Mucosa of stomach (tissue), 1 donor: Measurements from ENCODE around the gene KRTAP5-2.
"Not testable (repeated sequence)": the region's sequence is repeated elsewhere in the genome, so short reads cannot be mapped to it uniquely, and the experiment has no call there.

ENCODE experiments used
- H3K27me3 ChIP-seq: one replicate; pipeline ENCODE4 v1.7.0; 2013; ENCODE audit warnings: mild to moderate bottlenecking, low read length; ENCODE audit not compliant: control insufficient read depth, insufficient read depth
- H3K36me3 ChIP-seq: one replicate; pipeline ENCODE4 v1.7.0; 2013; ENCODE audit warnings: low read length; ENCODE audit not compliant: control insufficient read depth, insufficient read depth
- H3K4me1 ChIP-seq: one replicate; pipeline ENCODE4 v1.7.0; 2013; ENCODE audit warnings: mild to moderate bottlenecking, low read length; ENCODE audit not compliant: control insufficient read depth, insufficient read depth
- H3K4me3 ChIP-seq: one replicate; pipeline ENCODE4 v1.7.0; 2013; ENCODE audit warnings: low read length
- H3K9ac ChIP-seq: one replicate; pipeline ENCODE4 v1.7.0; 2013; ENCODE audit warnings: mild to moderate bottlenecking, low read length, moderate library complexity
- H3K9me3 ChIP-seq: one replicate; pipeline ENCODE4 v1.7.0; 2013; ENCODE audit warnings: mild to moderate bottlenecking, low read length, moderate library complexity; ENCODE audit not compliant: control insufficient read depth
- donor health status: Pancreatic carcinoma.

KRTAP5-2 gene

DNA sequence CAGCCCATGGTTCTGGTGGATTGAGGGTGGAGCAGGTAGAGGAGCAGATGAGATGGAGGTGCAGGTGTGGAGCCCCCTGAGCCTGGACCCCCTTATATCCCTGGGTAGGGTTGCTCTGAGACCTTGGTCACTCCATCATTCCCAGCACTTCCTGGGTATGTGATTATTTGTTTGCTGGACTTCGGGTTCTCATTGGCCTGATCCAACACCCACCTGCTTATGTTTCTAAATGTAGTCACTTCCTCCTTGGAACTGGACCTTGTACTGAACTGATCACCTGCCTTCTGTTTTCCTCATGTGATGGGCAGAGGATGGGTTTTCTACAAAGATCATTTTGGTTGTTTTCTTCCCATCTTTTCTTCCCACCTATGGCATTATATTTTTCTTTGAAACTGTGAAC is 24.0 kb upstream of the KRTAP5-2 start, which contains the start of gene KRTAP5-4:
Gene KRTAP5-4 (minus strand): TSS at position 53 of the 400 bp plus-strand sequence. CDS start 45 bp downstream, at position 8.
- no peaks in the 10 kb centered on the region for H3K36me3 ChIP-seq
- no peak within 1 kb of the TSS for H3K4me3 ChIP-seq
- peaks cover 4% of the 10 kb centered on the region for H3K27me3 ChIP-seq
- H3K4me1 ChIP-seq = no peaks in the 10 kb centered on the region
- no peak within 1 kb of the TSS for H3K9ac ChIP-seq
- H3K9me3 ChIP-seq = no peaks in the 10 kb centered on the region

DNA sequence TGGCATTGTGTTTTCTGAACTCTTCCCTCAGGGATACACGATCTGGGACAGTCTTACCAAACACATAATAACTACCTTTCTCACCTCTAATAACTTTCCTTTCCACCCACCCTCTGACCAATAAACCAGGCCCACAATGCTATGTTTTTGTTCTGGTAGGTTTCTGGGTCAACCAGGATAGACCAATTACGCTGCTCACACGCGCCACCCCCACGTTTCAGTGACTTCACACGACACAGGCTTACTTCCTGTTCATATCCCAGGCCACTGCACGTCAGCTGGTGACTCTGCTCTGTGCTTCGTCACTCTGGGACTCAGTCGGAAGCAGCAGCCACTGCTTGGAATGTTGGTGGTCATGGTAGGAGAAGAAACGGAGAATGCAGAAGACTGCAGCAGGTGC is 21.4 kb upstream of the KRTAP5-2 start:
- H3K4me3 ChIP-seq = no peak overlapping the region
- H3K9ac ChIP-seq = no peak overlapping the region
- peaks cover 4% of the 10 kb centered on the region for H3K27me3 ChIP-seq
- no peaks in the 10 kb centered on the region for H3K4me1 ChIP-seq
- no peaks in the 10 kb centered on the region for H3K9me3 ChIP-seq
- no peaks in the 10 kb centered on the region for H3K36me3 ChIP-seq

- Histone ChIP-seq H3K36me3 (no peaks in the 10 kb centered on the region), H3K27me3 (peaks cover 4% of the 10 kb centered on the region), H3K9ac (no peak overlapping the region), H3K4me3 (no peak overlapping the region), H3K4me1 (no peaks in the 10 kb centered on the region), H3K9me3 (no peaks in the 10 kb centered on the region)
Observed at GRCh38 chr11:1618231-1618630, 20.1 kb upstream of the KRTAP5-2 start.

GRCh38 chr11:1608363-1608762 is 10.3 kb upstream of the KRTAP5-2 start, which contains the start of gene KRTAP5-3:
Gene KRTAP5-3 (minus strand): TSS chr11:1608463. CDS start chr11:1608385, 78 bp downstream.
- Histone ChIP-seq H3K4me3 (no peak within 1 kb of the TSS), H3K27me3 (peaks cover 20% of the 10 kb centered on the region), H3K36me3 (no peaks in the 10 kb centered on the region), H3K9ac (no peak within 1 kb of the TSS), H3K4me1 (no peaks in the 10 kb centered on the region), H3K9me3 (no peaks in the 10 kb centered on the region)

GRCh38 chr11:1607901-1608300 is 9.8 kb upstream of the KRTAP5-2 start:
- not testable (repeated sequence) for H3K4me3 ChIP-seq, H3K9me3 ChIP-seq, H3K4me1 ChIP-seq, H3K9ac ChIP-seq, H3K36me3 ChIP-seq
- H3K27me3 ChIP-seq = peaks cover 20% of the 10 kb centered on the region

- not testable (repeated sequence) for H3K4me1 ChIP-seq, H3K36me3 ChIP-seq, H3K9ac ChIP-seq, H3K4me3 ChIP-seq, H3K9me3 ChIP-seq
- peaks cover 20% of the 10 kb centered on the region for H3K27me3 ChIP-seq
Observed at GRCh38 chr11:1607156-1607845, 9.2 kb upstream of the KRTAP5-2 start.

GRCh38 chr11:1605923-1606322 is 7.8 kb upstream of the KRTAP5-2 start:
- not testable (repeated sequence) for H3K4me3 ChIP-seq

DNA sequence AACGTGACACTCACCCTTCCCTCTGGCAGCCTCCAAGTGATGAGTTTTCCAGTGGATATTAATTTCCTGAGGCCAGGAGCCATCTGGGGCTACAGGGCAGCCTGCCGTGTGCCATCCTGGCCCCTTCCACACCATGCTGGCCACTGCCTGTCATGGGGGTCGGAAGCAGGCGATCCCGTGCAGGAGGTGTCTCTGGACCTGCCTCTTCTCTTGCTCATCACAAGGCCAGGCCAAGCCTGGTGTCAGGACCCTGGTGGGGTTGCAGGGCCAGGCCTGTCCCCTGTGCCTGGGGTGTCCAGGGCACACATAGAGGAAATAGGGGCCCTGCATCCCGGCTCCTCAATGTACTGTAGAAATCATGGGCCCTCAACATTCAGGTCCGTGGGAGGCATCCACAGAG is 6.6 kb upstream of the KRTAP5-2 start:
- no peak overlapping the region for H3K4me3 ChIP-seq
- no peaks in the 10 kb centered on the region for H3K9me3 ChIP-seq
- H3K36me3 ChIP-seq = no peaks in the 10 kb centered on the region
- no peaks in the 10 kb centered on the region for H3K4me1 ChIP-seq
- H3K27me3 ChIP-seq = peaks cover 20% of the 10 kb centered on the region
- no peak overlapping the region for H3K9ac ChIP-seq

More at GRCh38 chr11:1605923-1606322, 7.8 kb upstream of the KRTAP5-2 start:
- not testable (repeated sequence) for H3K9ac ChIP-seq, H3K36me3 ChIP-seq, H3K9me3 ChIP-seq, H3K4me1 ChIP-seq
- peaks cover 20% of the 10 kb centered on the region for H3K27me3 ChIP-seq

DNA sequence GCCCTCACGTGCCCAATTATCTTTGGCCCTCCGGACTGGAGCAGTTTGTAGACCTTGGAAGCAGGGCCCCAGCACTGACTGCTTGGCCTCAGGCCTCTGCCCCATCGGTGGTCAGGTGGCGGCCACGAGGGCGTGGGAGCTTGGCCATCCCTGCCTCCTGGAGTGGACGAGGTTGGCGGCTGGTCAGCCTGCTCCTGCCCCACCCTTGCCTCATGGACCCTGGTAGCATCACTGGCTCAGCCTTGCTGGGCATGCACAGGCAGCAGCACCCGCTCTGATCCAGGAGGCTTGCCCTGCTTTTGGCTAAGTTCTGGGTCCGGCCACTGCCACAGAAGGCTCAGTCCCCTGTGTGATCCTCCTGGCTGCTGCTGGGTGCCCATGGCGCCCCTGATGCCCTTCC is 6.1 kb upstream of the KRTAP5-2 start:
- H3K27me3 ChIP-seq = peaks cover 20% of the 10 kb centered on the region
- H3K9me3 ChIP-seq = no peaks in the 10 kb centered on the region

GRCh38 chr11:1603629-1604028 is 5.5 kb upstream of the KRTAP5-2 start:
- H3K9me3 ChIP-seq = no peaks in the 10 kb centered on the region
- H3K4me1 ChIP-seq = no peaks in the 10 kb centered on the region
- no peaks in the 10 kb centered on the region for H3K36me3 ChIP-seq
- no peak overlapping the region for H3K4me3 ChIP-seq
- H3K9ac ChIP-seq = no peak overlapping the region
- peaks cover 20% of the 10 kb centered on the region for H3K27me3 ChIP-seq

More for the DNA sequence above, 6.1 kb upstream of the KRTAP5-2 start:
- Histone ChIP-seq H3K36me3 (no peaks in the 10 kb centered on the region), H3K4me3 (no peak overlapping the region), H3K9ac (no peak overlapping the region), H3K4me1 (no peaks in the 10 kb centered on the region)

DNA sequence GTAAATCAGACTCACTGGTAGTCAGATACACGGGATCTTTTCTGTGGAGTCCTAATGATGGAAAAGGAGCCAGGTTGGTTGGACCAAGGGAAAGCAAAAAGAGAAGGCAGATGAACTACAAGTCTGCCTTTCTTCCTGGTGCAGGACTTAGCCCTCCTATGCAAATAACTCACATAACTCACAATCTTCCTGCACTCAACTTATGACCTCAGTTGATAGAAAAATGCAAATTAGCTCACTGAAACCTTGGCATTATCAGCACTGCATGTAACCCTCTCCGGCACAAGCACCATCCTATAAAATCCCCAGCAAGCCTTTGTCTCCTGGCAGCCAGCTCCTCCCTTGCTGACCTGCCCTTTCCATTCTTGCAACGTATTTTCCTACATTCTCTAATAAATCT is 3.6 kb upstream of the KRTAP5-2 start:
- not testable (repeated sequence) for H3K4me1 ChIP-seq, H3K9ac ChIP-seq, H3K4me3 ChIP-seq, H3K9me3 ChIP-seq, H3K36me3 ChIP-seq
- peaks cover 13% of the 10 kb centered on the region for H3K27me3 ChIP-seq

DNA sequence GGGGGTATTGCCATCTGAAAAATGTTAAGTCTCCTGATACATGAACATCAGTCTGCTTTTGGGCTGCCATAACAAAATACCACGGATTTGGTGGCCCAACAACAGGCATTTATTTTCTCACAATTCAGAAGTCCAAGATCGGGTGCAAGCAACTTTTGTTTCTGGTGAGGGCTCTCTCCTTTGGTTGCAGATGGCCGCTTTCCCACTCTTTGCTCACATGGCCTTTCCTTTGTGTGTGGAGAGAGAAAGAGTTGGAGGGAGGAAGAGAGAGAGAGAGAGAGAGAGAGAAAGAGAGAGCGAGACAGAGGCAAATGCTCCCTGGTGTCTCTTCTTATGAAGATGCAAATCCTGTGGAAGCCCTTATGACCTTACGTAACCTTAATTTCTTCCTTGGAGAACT is 2.5 kb upstream of the KRTAP5-2 start:
- Histone ChIP-seq H3K9ac (no peak overlapping the region), H3K4me3 (no peak overlapping the region), H3K27me3 (peaks cover 12% of the 10 kb centered on the region), H3K9me3 (no peaks in the 10 kb centered on the region), H3K36me3 (no peaks in the 10 kb centered on the region), H3K4me1 (no peaks in the 10 kb centered on the region)

DNA sequence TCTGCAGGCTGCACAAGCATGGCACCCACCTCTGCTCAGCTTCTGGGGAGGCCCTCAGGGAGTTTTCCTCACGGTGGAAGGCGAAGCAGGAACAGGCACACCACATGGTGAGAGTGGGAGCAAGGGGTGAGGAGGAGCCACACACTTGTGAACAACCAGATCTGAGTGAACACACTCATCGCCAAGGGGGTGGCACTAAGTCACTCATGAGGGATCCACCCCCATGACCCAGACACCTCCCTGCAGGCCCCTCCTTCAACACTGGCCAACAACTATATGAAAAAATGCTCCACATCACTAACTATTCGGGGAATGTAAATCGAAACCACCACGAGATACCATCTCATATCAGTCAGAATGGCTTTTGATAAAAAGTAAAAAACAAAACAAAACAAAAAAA is 722 bp upstream of the KRTAP5-2 start:
- Histone ChIP-seq H3K9me3 (no peaks in the 10 kb centered on the region), H3K4me1 (no peaks in the 10 kb centered on the region), H3K4me3 (no peak overlapping the region), H3K9ac (no peak overlapping the region), H3K36me3 (no peaks in the 10 kb centered on the region), H3K27me3 (peaks cover 6% of the 10 kb centered on the region)
